Activated T-cell treated with anti-CD3 and anti-CD28 coated beads for 24 hours (primary cell): Measurements from ENCODE around the gene FUZ.

Experiments
- DNase-seq: peaks from one replicate; pipeline ENCODE4 v3.0.0-alpha.2; 2020; ENCODE audit warnings: low read depth

Gene FUZ

DNA sequence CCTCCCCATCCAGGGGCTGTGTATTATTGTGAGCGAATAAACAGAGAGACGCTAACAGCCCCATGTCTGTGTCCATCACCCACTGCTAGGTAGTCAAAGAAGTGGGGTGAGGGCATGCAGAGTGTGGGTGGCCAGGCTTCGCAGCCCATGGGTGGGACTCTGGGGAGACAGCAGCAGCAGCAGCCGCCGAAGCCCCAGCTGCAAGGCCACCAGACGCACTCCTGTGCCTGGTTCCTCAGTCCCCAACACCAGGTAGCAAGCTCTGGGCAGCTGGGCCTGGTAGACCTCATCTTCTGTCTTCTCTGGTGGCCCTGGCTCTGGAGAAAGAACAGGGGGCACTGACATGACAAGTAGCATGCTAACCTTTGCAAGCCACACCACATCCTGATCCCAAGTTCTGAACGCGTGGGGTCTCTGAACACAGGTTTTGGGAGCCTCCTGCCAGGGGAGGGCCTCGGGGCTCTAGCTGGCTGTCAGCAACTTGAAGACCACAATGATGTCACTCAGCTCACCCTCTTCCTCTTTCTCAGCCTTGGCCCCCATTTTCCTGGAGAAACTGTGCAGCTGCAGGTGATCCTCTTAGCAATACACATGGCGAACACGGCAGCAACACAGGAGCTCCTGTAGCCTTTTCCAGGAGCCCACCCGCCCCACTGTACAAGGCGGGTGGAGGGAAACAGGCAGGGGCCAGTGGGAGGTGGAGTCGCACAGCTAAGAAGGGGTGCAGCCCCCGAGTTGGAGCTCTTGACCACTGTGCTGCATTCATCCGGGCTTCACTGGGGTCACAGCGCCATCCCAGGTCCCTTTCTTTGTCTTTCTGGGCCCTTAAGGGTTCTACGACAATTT is 5.8 kb downstream of the FUZ start:
- DNase-seq, result no peak

DNA sequence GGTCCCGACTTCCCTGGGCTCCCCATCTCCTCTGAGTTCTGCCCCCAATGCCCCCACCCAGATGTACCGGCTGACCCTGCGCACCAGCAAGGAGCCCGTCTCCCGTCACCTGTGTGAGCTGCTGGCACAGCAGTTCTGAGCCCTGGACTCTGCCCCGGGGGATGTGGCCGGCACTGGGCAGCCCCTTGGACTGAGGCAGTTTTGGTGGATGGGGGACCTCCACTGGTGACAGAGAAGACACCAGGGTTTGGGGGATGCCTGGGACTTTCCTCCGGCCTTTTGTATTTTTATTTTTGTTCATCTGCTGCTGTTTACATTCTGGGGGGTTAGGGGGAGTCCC is 6.5 kb downstream of the FUZ start:
- DNase-seq, result no peak

DNA sequence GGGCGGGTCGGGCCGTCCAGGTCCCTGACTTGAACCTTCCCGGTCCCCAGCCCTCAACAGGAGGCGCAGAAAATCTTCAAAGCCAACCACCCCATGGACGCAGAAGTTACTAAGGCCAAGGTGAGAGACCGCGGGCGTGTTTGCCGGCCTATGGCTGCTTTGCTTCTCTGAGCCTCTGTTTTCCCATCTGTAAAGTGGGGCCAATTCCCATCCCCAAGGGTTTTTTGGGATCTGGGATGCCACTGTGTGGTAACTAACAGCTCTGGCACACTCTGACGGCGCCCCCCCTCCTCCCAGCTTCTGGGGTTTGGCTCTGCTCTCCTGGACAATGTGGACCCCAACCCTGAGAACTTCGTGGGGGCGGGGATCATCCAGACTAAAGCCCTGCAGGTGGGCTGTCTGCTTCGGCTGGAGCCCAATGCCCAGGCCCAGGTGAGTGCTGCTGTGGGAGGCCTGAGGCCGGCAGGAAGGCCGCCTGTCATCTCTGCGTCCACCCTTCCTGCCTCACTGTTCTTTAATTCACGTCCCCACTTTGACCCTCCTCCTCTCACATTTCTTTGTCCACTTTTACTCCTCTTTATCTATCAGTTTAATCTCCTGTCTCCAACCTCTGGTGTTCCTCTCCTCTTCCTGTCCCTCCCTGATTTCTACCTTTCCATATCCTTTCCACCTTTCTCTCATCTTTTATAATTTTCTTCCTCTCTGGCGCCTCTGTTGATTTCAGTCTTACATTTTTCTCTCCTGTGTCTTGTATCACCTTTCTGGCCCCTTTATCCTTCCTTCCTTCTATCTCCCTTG is 7.1 kb downstream of the FUZ start:
- DNase-seq, result no peak

DNA sequence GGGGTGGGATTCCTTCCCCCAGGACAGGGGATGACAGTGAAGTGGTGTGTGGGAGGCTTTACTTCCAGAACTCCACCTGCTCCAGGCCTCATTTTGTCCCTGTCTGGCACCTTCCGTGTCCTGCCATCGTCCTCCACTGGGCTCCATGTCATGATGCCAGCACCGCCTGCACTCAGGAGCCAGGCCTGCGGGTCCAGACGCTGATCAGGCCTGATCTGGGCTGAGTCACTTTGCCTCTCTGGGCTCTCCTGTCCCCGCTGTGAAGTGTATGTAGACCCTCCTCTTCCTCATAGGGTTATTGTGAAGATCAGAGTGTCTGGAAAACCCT is 9.6 kb downstream of the FUZ start:
- DNase-seq, result no peak

DNA sequence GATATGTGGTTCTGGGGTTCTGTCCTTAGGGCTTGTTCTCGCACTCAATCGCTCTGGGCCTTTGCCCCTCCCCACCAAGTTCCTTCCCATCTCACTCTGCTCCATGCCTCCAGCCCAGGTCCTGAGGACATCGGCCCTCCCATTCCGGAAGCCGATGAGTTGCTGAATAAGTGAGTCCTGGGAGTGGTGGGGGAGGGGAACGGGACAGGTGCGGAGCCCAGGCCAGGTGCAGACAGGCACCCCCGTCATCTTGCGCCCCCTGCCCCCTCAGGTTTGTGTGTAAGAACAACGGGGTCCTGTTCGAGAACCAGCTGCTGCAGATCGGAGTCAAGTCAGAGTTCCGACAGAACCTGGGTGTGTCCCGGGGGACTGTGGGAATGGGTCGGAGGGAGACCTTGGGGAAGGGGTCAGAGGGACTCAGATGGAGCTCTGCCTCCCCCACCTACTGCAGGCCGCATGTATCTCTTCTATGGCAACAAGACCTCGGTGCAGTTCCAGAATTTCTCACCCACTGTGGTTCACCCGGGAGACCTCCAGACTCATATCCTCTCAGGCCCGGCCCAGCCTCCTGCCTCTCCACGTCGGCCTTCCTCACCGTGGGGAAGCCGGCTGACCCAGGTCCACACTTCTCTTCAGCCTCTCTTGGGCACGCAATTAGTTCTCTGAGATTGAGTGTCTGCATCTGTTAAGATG is 10.1 kb downstream of the FUZ start:
- DNase-seq, result no peak

DNA sequence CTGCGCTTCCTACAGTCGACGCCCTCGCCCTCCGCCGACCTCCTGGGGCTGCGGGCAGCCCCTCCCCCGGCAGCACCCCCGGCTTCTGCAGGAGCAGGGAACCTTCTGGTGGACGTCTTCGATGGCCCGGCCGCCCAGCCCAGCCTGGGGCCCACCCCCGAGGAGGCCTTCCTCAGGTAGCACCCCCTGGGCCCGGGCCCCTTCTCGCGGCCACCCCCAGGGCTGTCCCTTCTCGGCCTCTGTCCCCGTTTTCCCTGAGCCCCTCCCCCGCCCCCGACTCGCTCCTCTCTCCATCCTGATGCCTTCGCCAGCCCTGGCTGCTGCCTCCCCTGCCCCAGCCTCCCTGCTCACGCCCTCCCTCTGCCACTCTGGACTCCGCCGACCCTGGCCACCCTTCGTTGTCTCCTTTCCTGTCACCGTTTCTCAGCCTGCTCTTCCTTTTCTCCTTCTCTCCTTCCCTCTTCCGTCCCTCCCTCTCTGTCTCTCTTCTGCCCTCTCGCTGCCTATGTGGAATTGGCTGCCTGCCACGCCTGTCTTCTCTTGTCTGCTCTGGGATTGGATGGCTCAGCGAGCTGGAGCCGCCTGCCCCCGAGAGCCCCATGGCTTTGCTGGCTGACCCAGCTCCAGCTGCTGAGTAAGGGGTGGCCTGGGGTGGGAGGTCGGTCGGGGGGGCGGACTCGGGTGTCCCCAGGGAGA is 11.0 kb downstream of the FUZ start:
- DNase-seq, result no peak

DNA sequence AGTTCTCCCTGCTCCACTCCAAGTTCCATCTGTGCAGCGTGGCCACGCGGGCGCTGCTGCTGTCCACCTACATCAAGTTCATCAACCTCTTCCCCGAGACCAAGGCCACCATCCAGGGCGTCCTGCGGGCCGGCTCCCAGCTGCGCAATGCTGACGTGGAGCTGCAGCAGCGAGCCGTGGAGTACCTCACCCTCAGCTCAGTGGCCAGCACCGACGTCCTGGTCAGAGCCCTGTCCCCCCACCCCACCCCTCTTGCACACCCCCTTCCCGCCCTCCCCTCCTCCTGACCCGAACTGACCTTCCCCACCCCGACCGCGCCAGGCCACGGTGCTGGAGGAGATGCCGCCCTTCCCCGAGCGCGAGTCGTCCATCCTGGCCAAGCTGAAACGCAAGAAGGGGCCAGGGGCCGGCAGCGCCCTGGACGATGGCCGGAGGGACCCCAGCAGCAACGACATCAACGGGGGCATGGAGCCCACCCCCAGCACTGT is 11.6 kb downstream of the FUZ start:
- DNase-seq, result no peak

DNA sequence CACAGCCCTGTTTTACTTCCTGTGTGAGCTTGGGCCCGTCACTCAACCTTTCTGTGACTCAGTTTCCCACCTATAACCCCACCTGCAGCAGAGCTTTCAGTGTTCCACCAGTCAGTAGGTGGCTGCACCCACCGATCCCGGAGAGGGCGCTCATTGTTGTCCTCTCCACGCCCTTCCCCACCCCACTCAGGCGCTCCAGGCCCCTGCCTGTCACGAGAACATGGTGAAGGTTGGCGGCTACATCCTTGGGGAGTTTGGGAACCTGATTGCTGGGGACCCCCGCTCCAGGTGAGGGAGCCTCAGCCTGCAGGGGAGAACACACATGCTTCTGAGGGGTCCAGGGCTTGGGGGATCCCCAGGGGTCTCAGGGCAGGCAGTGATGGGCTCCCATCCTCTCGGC is 12.3 kb downstream of the FUZ start:
- DNase-seq, result no peak

DNA sequence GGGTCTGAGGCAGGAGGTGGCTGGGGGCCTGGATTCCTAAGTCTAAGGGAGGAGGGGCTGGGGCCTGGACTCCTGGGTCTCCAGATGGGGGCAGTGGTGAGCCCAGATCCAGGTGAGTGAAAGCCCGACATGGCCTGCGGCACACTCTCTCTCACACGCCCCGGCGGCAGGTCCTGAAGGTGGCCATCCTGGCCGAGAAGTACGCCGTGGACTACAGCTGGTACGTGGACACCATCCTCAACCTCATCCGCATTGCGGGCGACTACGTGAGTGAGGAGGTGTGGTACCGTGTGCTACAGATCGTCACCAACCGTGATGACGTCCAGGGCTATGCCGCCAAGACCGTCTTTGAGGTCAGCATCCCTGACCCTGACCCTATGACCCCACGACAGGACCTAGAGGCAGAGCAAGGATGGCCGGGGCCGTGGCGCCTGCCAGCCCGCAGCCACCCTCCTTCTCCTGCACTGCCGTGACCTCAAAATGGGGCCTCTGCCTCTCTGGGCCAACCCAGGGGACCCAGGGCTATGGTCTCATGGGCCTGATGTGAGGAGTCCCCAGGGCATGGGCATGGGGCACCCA is 13.2 kb downstream of the FUZ start:
- no peak for DNase-seq

DNA sequence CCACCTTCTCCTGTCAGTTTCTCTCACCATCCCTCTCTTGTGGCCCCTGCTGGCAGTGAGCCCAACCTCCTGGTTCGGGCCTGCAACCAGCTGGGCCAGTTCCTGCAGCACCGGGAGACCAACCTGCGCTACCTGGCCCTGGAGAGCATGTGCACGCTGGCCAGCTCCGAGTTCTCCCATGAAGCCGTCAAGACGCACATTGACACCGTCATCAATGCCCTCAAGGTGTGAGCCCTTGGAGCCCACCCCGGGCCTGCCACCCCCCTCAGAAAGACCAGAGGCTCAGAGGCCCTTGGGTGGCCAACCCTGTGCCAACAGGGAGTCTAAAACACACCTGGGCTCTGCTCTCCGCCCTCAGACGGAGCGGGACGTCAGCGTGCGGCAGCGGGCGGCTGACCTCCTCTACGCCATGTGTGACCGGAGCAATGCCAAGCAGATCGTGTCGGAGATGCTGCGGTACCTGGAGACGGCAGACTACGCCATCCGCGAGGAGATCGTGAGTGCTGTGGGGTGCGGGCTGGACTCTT is 13.8 kb downstream of the FUZ start:
- DNase-seq, result no peak

DNA sequence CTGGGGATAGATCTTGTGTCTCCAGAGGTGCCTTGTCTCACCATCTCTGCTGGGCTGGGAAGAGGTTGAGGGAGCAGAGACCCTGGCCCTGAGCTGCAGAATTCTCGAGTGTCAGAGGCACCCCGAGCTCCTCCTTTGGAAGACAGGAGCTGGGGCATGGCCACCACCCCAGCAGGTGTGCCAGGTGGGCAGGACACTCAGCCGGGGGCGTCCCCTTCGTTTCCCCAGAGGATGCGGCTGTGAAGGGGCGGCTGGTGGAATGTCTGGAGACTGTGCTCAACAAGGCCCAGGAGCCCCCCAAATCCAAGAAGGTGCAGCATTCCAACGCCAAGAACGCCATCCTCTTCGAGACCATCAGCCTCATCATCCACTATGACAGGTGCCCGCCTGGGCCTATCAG is 14.5 kb downstream of the FUZ start:
- DNase-seq, result no peak

DNA sequence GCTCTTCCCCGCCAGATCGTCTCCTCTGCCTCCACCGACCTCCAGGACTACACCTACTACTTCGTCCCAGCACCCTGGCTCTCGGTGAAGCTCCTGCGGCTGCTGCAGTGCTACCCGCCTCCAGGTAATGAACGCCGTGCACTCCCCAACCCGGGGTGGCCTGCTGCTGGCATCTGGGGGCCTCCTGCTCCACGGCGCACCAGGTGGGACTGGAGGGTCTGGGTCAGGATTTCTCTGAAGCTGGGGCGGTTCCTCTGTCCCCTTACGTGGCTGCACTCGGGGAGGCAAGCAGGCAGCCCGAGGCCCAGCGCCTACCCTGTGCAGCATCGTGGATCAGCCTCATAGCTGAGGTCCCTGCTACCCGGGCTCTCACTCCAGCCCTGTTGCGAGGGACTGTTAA is 17.5 kb downstream of the FUZ start:
- DNase-seq, result no peak

DNA sequence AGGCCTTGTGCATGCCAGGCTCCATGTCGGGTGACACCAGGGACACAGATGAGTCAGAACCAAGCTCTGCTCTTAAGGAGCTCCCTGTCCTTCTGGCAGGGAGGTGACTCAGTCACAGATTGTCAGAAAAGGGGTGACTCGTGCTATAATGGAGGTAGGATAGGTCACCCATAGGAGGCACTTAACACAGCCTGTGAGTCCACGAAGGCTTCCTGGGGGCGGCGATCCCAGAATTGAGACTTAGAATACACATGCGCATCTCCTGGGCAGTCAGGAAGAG is 19.6 kb downstream of the FUZ start:
- peak; percentile 10 for DNase-seq

DNA sequence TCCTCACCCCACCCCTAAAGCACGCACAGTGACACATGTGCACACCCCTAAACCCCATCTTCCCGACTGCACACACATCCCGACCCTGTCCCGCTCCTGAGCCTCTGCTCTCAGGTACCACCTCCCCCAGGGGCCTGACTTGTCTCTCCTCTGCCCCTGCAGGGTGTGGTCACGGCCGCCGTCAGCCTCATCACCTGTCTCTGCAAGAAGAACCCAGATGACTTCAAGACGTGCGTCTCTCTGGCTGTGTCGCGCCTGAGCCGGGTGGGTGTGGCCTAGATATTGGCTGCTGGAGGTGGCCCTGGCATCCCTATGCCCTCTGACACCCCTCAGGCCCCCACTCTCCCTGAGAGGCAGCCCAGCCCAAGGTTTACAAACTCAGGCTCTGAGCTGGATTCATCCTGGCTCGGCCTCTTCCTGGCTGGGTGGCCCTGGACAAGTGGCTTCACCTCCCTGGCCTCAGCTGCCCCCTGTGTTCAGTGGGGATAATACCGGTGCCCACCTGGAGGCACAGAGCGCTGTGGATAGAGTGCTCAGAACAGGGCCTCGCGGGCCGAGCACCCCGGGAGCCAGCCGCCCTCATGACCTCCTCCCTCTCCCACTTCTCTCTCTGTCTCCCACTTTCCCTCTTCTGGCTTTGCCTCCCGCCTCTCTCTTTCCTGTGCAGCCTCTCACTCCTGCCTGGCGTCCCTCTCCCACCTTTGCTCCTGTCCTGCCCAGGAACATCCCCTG is 20.1 kb downstream of the FUZ start:
- no peak for DNase-seq

DNA sequence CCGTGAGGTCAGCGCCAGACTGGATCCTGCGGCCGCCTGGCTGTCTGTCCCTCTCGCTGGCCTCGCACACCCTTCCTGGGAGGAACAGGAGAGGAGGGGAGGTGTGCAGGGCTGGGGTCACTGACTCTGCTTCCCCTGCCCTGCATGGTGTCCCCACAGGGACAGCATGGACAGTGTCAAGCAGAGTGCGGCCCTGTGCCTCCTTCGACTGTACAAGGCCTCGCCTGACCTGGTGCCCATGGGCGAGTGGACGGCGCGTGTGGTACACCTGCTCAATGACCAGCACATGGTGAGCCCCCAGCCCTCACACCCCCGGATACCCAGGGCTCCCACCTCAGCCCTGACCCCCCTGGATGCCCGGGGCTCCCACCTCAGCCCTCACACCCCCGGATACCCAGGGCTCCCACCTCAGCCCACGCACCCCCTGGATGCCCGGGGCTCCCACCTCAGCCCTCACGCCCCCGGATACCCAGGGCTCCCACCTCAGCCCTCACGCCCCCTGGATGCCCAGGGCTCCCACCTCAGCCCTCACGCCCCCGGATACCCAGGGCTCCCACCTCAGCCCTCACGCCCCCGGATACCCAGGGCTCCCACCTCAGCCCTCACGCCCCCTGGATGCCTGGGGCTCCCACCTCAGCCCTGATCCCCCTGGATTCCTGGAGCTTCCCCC is 21.2 kb downstream of the FUZ start:
- DNase-seq, result no peak

DNA sequence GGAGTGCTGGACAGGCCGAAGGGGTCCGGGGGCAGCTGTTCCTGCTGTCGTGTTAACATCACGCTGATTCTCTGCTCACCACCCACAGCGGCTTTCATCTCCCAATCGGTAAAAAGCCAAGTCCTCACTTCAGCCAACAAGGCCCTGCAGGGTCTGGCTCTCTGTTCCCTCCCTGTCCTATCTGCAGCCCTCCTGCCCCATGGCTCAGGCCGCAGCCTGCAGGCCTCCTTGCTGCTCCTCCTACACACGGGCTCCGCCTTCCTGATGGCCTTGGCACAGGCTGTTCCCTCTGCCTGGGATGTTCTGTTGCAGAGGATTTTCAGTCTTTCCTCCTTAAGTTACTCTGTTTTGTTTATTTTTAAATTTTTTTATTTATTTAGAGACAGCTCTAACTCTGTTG is 22.2 kb downstream of the FUZ start:
- no peak for DNase-seq

DNA sequence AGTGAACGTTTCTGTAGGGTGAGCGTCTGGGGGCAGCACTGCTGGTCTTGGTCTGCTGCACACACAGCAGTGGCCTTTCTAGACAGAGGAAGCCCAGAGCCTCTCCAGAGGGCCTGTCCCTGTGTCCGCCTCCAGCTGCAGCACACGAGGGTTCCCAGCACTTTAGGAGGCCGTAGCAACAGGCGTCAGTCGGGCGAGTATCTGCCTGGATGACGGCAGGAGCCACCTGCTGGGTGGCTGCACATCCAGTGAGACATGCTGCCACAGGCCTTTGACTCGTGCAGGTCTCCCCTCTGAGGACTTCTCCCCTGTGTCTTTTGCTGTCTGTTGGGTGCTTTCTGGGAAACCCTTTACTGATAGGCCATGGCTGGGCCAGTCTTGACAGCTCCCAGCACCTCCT is 24.2 kb downstream of the FUZ start:
- DNase-seq, result no peak

DNA sequence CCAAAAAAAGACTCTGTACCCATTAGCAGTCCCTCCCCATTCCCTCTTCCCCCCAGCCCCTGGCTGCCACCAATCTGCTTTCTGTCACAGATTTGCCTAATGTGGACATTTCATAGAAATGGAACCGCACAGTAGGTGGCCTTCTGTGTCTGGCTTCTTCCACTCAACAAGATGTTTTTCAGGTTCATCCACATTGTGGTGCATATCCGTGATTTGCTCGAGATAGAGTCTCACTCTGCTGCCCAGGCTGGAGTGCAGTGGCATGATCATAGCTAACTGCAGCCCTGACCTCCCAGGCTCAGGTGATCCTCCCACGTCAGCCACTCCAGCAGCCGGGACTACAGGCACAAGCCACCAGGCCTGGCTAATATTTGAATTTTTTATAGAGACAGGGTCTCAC is 25.3 kb downstream of the FUZ start:
- no peak for DNase-seq

DNA sequence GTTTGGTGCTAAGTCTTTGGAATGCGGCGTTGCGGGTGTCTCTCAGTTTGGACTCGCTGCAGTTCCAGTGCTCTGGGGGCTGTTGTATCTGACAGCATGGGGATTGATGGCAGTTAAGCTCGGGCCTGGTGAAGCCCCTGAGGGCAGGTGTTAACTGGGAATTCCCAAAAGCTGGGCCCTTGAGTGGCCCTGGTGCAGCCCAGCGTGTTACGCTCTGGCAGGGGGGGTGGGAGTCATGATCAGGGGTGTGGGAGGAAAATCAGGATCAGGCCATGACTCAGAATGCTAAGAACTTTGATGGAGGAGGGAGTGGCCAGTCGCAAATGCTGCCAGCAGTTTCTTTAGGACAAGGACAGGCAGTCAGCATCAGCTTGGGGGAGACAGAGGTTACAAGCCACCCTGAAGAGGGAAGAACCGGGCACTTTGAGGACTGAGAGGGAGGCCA is 26.7 kb downstream of the FUZ start:
- DNase-seq, result no peak

DNA sequence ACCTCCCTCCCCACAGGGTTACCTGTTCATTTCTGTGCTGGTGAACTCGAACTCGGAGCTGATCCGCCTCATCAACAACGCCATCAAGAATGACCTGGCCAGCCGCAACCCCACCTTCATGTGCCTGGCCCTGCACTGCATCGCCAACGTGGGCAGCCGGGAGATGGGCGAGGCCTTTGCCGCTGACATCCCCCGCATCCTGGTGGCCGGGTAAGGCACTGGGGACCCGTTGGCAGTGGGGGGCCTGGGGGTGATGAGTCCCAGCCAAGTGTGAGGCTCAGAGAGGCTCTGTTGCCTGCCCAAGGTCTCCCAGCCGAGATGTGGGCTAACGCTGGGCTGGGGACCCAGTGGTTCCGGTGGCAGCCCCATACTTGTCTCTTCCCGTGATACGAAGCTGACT is 30.6 kb downstream of the FUZ start:
- no peak for DNase-seq

DNA sequence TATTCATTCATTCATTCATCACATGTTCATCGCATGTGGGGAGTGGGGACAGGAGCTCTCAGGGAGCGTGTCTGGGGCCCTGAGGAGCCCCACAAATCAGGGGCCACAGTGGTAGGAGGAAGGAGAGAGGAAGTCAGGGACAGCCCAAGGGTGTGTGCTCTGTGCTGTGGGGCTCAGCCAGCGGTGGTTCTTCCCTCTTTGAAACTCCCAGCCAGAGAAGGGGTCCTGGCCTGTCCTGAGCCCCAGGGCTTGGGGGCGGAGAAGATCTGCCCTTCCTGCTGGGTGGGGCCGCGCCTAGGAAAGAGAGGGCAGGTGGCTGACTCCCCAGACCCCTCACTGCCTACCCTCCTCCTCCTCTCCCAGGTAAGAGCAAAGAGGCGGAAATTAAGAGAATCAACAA is 31.7 kb downstream of the FUZ start:
- DNase-seq, result no peak
